Measurements from ENCODE around the gene ZNF791. TPM values are rescaled to one million over a fixed set of nuclear protein-coding genes. Genes with fewer than 3 reads are reported as not detected.

The ZNF791 gene
- total RNA-seq, 1 experiment from 2014 or later = 15.2 TPM

GRCh38 chr19:12647047-12647446 is 36.3 kb downstream of the ZNF791 start:
- Histone ChIP-seq H3K36me3 (ENCODE audit: control insufficient read depth, insufficient read depth, low read length) (no peaks in the 10 kb centered on the region), H3K4me3 (ENCODE audit: low read depth, low read length) (no peak overlapping the region), H3K9me3 (no peaks in the 10 kb centered on the region), H3K4me1 (no peaks in the 10 kb centered on the region), H3K27me3 (replicated peaks; ENCODE audit: control insufficient read depth, insufficient read depth, low read length) (no peaks in the 10 kb centered on the region)
- ChIA-PET POLR2A (no interaction called here), CTCF (no interaction called here)
- Mint-ChIP-seq H3K9me3 (ENCODE audit: unreplicated experiment) (peaks cover 6% of the 10 kb centered on the region), H3K27ac (ENCODE audit: unreplicated experiment) (peak overlapping the region; percentile 17), H3K36me3 (ENCODE audit: insufficient read depth, unreplicated experiment) (no peaks in the 10 kb centered on the region), H3K4me3 (ENCODE audit: unreplicated experiment) (no peak overlapping the region), H3K4me1 (ENCODE audit: low read depth, unreplicated experiment) (no peaks in the 10 kb centered on the region), H3K27me3 (ENCODE audit: insufficient read depth, unreplicated experiment) (no peaks in the 10 kb centered on the region)
- DNase-seq = no peak
- no TSS peak for BruUV-seq (replicated peaks)
- intact Hi-C loops (cut with micrococcal nuclease; ENCODE audit: unreplicated experiment) = no loop called here
- TF ChIP-seq CTCF (IDR thresholded peaks at IDR 0.05; ENCODE audit: insufficient read depth in 1 of 2, low read depth in 1 of 2, low read length in 1 of 2, severe bottlenecking in 1 of 2, unreplicated experiment in 1 of 2) = no peak

GRCh38 chr19:12647490-12648071 is 36.9 kb downstream of the ZNF791 start:
- no TSS peak for BruUV-seq (replicated peaks)

GRCh38 chr19:12648088-12648487 is 37.4 kb downstream of the ZNF791 start:
- Histone ChIP-seq H3K36me3 (ENCODE audit: control insufficient read depth, insufficient read depth, low read length) (no peaks in the 10 kb centered on the region), H3K4me3 (ENCODE audit: low read depth, low read length) (no peak overlapping the region), H3K4me1 (no peaks in the 10 kb centered on the region), H3K9me3 (no peaks in the 10 kb centered on the region), H3K27me3 (replicated peaks; ENCODE audit: control insufficient read depth, insufficient read depth, low read length) (no peaks in the 10 kb centered on the region)
- Mint-ChIP-seq H3K27me3 (ENCODE audit: insufficient read depth, unreplicated experiment) (no peaks in the 10 kb centered on the region), H3K27ac (ENCODE audit: unreplicated experiment) (no peak overlapping the region), H3K36me3 (ENCODE audit: insufficient read depth, unreplicated experiment) (no peaks in the 10 kb centered on the region), H3K4me1 (ENCODE audit: low read depth, unreplicated experiment) (no peaks in the 10 kb centered on the region), H3K9me3 (ENCODE audit: unreplicated experiment) (peaks cover 6% of the 10 kb centered on the region), H3K4me3 (ENCODE audit: unreplicated experiment) (no peak overlapping the region)
- POLR2A ChIA-PET = no interaction called here
- CTCF ChIA-PET = no interaction called here
- no TSS peak for BruUV-seq (replicated peaks)
- intact Hi-C loops (cut with micrococcal nuclease; ENCODE audit: unreplicated experiment) = no loop called here
- TF ChIP-seq CTCF (IDR thresholded peaks at IDR 0.05; ENCODE audit: insufficient read depth in 1 of 2, low read depth in 1 of 2, low read length in 1 of 2, severe bottlenecking in 1 of 2, unreplicated experiment in 1 of 2) = no peak
- DNase-seq = no peak

More at GRCh38 chr19:12647490-12648071, 36.9 kb downstream of the ZNF791 start:
- Histone ChIP-seq H3K4me3 (ENCODE audit: low read depth, low read length) (no peak overlapping the region), H3K36me3 (ENCODE audit: control insufficient read depth, insufficient read depth, low read length) (no peaks in the 10 kb centered on the region), H3K4me1 (no peaks in the 10 kb centered on the region), H3K9me3 (no peaks in the 10 kb centered on the region), H3K27me3 (replicated peaks; ENCODE audit: control insufficient read depth, insufficient read depth, low read length) (no peaks in the 10 kb centered on the region)
- CTCF ChIA-PET = no interaction called here
- intact Hi-C loops (cut with micrococcal nuclease; ENCODE audit: unreplicated experiment) = no loop called here
- Mint-ChIP-seq H3K27me3 (ENCODE audit: insufficient read depth, unreplicated experiment) (no peaks in the 10 kb centered on the region), H3K36me3 (ENCODE audit: insufficient read depth, unreplicated experiment) (no peaks in the 10 kb centered on the region), H3K4me1 (ENCODE audit: low read depth, unreplicated experiment) (no peaks in the 10 kb centered on the region), H3K27ac (ENCODE audit: unreplicated experiment) (peak overlapping the region; percentile 17), H3K9me3 (ENCODE audit: unreplicated experiment) (peaks cover 6% of the 10 kb centered on the region), H3K4me3 (ENCODE audit: unreplicated experiment) (no peak overlapping the region)
- no peak for DNase-seq
- POLR2A ChIA-PET = no interaction called here
- TF ChIP-seq CTCF (IDR thresholded peaks at IDR 0.05; ENCODE audit: insufficient read depth in 1 of 2, low read depth in 1 of 2, low read length in 1 of 2, severe bottlenecking in 1 of 2, unreplicated experiment in 1 of 2) = no peak
